Measurements from ENCODE around the gene GOLGA8K.
"Not testable (repeated sequence)": the region's sequence is repeated elsewhere in the genome, so short reads cannot be mapped to it uniquely, and the experiment has no call there.

GRCh38 chr15:32373707-32374106, 29.4 kb downstream of the GOLGA8K start:
- not testable (repeated sequence) for TF ChIP-seq CTCF, POLR2A (IDR thresholded peaks at IDR 0.05)
